HEK293T (cell line): Measurements from ENCODE around the gene TTC19.

ENCODE experiments used
- CTCF ChIA-PET: fragments of 350-600 bp; formaldehyde crosslinking; extraction: SDS; loops from one replicate; lab custom pipeline; 2021; ENCODE audit warnings: antibody characterized with exemption, inconsistent platforms; lab: Yijun Ruan, JAX
- POLR2A ChIA-PET: fragments of 350-600 bp; formaldehyde crosslinking; extraction: SDS; loops from one replicate; lab custom pipeline; 2020; ENCODE audit warnings: antibody characterized with exemption, inconsistent platforms; lab: Yijun Ruan, JAX
- DNase-seq: peaks from one replicate; pipeline ENCODE4 v3.0.0; 2012; ENCODE audit warnings: mixed read lengths; ENCODE audit errors: extremely low spot score
- ARNT ChIP-seq: fragments of 450-650 bp; IDR thresholded peaks from 2 replicates; pipeline ENCODE4 v1.6.1; 2017; ENCODE audit warnings: mild to moderate bottlenecking
- BHLHE40 ChIP-seq: fragments of 450-650 bp; IDR thresholded peaks from 2 replicates; pipeline ENCODE4 v1.6.1; 2016; ENCODE audit warnings: mild to moderate bottlenecking, moderate library complexity, borderline replicate concordance
- CTBP1 ChIP-seq: fragments of 450-650 bp; IDR thresholded peaks from 2 replicates; pipeline ENCODE4 v1.6.1; 2016; ENCODE audit warnings: borderline replicate concordance
- ELF4 ChIP-seq: fragments of 450-650 bp; IDR thresholded peaks from 2 replicates; pipeline ENCODE4 v1.6.1; 2017; ENCODE audit warnings: antibody characterized with exemption
- FOXA1 ChIP-seq: fragments of 450-650 bp; IDR thresholded peaks from 2 replicates; pipeline ENCODE4 v1.6.1; 2016; ENCODE audit warnings: mild to moderate bottlenecking
- FOXK2 ChIP-seq: fragments of 450-650 bp; IDR thresholded peaks from 2 replicates; pipeline ENCODE4 v1.6.1; 2016; ENCODE audit warnings: mild to moderate bottlenecking
- FOXM1 ChIP-seq: fragments of 450-650 bp; IDR thresholded peaks from 2 replicates; pipeline ENCODE4 v1.6.1; 2017; ENCODE audit warnings: mild to moderate bottlenecking, borderline replicate concordance
- HDGF ChIP-seq: fragments of 450-650 bp; IDR thresholded peaks from 2 replicates; pipeline ENCODE4 v1.6.1; 2017; ENCODE audit warnings: antibody characterized with exemption, borderline replicate concordance
- L3MBTL2 ChIP-seq: fragments of 450-650 bp; conservative IDR thresholded peaks from 2 replicates; pipeline ENCODE4 v1.6.1; 2016; ENCODE audit warnings: mild to moderate bottlenecking
- LEF1 ChIP-seq: fragments of 450-650 bp; IDR thresholded peaks from 2 replicates; pipeline ENCODE4 v1.6.1; 2017; ENCODE audit warnings: mild to moderate bottlenecking, borderline replicate concordance
- NFRKB ChIP-seq: fragments of 450-650 bp; IDR thresholded peaks from 2 replicates; pipeline ENCODE4 v1.6.1; 2016; ENCODE audit warnings: mild to moderate bottlenecking, moderate library complexity
- PKNOX1 ChIP-seq: fragments of 450-650 bp; IDR thresholded peaks from 2 replicates; pipeline ENCODE4 v1.6.1; 2016
- SP1 ChIP-seq: fragments of 450-650 bp; IDR thresholded peaks from 2 replicates; pipeline ENCODE4 v1.6.1; 2017
- SUZ12 ChIP-seq: fragments of 450-650 bp; IDR thresholded peaks from 2 replicates; pipeline ENCODE4 v1.6.1; 2016; ENCODE audit warnings: mild to moderate bottlenecking
- TARDBP ChIP-seq: fragments of 450-650 bp; IDR thresholded peaks from 2 replicates; pipeline ENCODE4 v1.6.1; 2016
- ZNF384 ChIP-seq: fragments of 450-650 bp; IDR thresholded peaks from 2 replicates; pipeline ENCODE4 v1.6.1; 2016

Gene TTC19

GRCh38 chr17:15999141-15999973, at the start of gene TTC19, which contains the start of gene ZSWIM7:
Gene TTC19, plus strand, starts transcription at chr17:15999824. Its CDS starts 25 bp downstream, at chr17:15999849.
Gene ZSWIM7, minus strand, starts transcription at chr17:15999704. Its CDS starts 110 bp downstream, at chr17:15999594.
- TF ChIP-seq ELF4 (no peak), PKNOX1 (peak; percentile 57), CTBP1 (peak; percentile 89), FOXK2 (no peak), TARDBP (peak; percentile 67), HDGF (no peak), BHLHE40 (no peak), NFRKB (no peak), SUZ12 (no peak), FOXM1 (no peak), LEF1 (no peak), SP1 (no peak), ARNT (peak; percentile 85), ZNF384 (no peak), FOXA1 (no peak), L3MBTL2 (peak; percentile 93)
- ChIA-PET POLR2A (interaction anchor here (0.6 to 4.7 kb wide), 41 partner anchors 9 to 381 kb away, joined by 3 to 74 read pairs (median 5); partner anchors contain the start of genes ADORA2B, NCOR1, PIGL and UBB), CTCF (interaction anchor here (0.6 to 1.9 kb wide), 9 partner anchors 12 to 1922 kb away, joined by 3 to 8 read pairs (median 5); no protein-coding TSS in a partner anchor)
- peak; percentile 95 for DNase-seq

DNA sequence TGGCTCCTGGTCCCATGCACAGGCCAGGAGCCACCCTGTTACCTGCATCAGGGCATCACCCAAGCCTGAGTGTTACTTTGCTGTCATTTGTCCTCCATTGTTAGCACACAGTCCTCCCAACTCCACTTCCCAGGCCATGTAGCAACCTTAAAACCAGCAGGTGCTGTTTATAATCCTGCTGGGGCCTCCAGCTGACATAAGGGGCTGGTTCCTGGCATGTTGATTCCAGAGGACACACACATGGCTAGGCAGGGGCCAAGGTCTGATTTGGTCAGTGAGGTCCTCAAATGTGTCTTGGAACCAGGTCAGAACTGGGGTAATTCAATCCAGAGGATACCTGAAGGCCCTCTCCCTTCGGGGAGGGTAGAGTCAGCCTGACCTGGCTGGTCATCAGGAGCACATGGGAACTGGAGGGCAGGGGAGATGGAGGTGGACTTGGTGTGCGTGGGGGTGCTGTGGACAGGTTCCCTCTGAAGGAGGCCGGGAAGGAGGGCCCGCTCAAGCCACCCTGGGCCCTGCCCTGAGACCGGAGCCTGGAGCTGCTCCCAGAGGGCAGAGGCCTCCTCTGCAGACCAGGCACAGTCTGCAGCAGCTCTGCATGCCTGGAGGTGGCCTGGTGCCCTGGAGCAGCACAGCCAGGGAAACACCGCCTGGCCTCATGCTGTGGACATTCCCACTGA, 48.1 kb upstream of the TTC19 start:
- DNase-seq: no peak
- TF ChIP-seq L3MBTL2: no peak
- no peak for TF ChIP-seq PKNOX1
- no peak for TF ChIP-seq SP1
- TF ChIP-seq LEF1: no peak
- no peak for TF ChIP-seq TARDBP
- no peak for TF ChIP-seq ZNF384
- TF ChIP-seq HDGF: no peak
- TF ChIP-seq FOXK2: no peak
- TF ChIP-seq FOXA1: no peak
- no peak for TF ChIP-seq ELF4
- no peak for TF ChIP-seq BHLHE40
- no peak for TF ChIP-seq ARNT
- no peak for TF ChIP-seq CTBP1
- no peak for TF ChIP-seq FOXM1
- TF ChIP-seq SUZ12: no peak
- no peak for TF ChIP-seq NFRKB
- ChIA-PET CTCF (no interaction called here), POLR2A (interaction anchor here (1.6 kb wide), 1 partner anchor 48 kb away, joined by 6 read pairs; the partner anchor contains the start of genes TTC19 and ZSWIM7)

DNA sequence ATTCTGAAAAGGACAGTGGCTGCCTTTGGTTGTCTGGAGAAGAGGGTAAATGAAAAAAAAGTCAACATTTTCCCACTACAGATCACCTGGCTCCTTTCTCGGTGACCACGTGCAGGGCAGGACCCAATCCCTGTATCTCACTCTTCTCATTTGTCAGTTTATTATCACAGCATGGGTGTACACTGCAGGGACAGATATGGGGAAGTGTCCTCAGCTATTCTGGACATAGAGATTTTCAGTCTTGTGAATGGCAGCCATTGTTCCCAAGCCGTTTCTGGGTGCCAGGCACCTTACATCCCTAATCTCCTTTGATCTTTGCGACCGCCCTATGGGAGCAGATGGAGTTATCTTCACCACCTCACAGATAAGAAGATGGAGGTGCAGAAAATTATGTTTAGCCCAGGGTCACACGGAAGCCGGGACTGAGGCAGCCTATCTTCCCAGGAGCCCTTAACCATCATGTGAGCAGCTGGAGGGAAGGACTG, 47.5 kb upstream of the TTC19 start:
- no peak for DNase-seq
- POLR2A ChIA-PET: interaction anchor here (1.6 kb wide), 1 partner anchor 47 kb away, joined by 6 read pairs; the partner anchor contains the start of genes TTC19 and ZSWIM7
- CTCF ChIA-PET: interaction anchor here (0.6 kb wide), 1 partner anchor 562 kb away, joined by 9 read pairs; no protein-coding TSS in a partner anchor
- no peak for TF ChIP-seq HDGF
- no peak for TF ChIP-seq SP1
- TF ChIP-seq PKNOX1: no peak
- no peak for TF ChIP-seq NFRKB
- no peak for TF ChIP-seq TARDBP
- no peak for TF ChIP-seq BHLHE40
- no peak for TF ChIP-seq L3MBTL2
- no peak for TF ChIP-seq CTBP1
- TF ChIP-seq SUZ12: no peak
- no peak for TF ChIP-seq FOXK2
- TF ChIP-seq ARNT: no peak
- TF ChIP-seq ZNF384: no peak
- TF ChIP-seq FOXA1: no peak
- TF ChIP-seq ELF4: no peak
- TF ChIP-seq FOXM1: no peak
- TF ChIP-seq LEF1: no peak

- CTCF ChIA-PET: no interaction called here
- no peak for TF ChIP-seq FOXK2
- TF ChIP-seq NFRKB: no peak
- no peak for TF ChIP-seq ELF4
- TF ChIP-seq PKNOX1: no peak
- TF ChIP-seq L3MBTL2: no peak
- TF ChIP-seq FOXM1: no peak
- TF ChIP-seq BHLHE40: no peak
- no peak for TF ChIP-seq SUZ12
- no peak for TF ChIP-seq SP1
- no peak for TF ChIP-seq LEF1
- TF ChIP-seq TARDBP: no peak
- TF ChIP-seq ARNT: no peak
- TF ChIP-seq HDGF: no peak
- no peak for TF ChIP-seq FOXA1
- no peak for DNase-seq
- POLR2A ChIA-PET: interaction anchor here (1.3 to 1.6 kb wide), 2 partner anchors 41 to 46 kb away, joined by 3 to 6 read pairs; partner anchors contain the start of genes TTC19 and ZSWIM7
Measured at GRCh38 chr17:15952916-15953790, 46.5 kb upstream of the TTC19 start.
